ENCODE data around the gene UNCX.

GRCh38 chr7:1248143-1248915, 15.7 kb downstream of the UNCX start:
- TF ChIP-seq YY1 (IDR thresholded peaks at IDR 0.05; ENCODE audit: insufficient read depth, insufficient read length), result no peak
- TF ChIP-seq SUZ12 (IDR thresholded peaks at IDR 0.05; ENCODE audit: extremely low read depth, insufficient read depth, insufficient read length), result no peak
- TF ChIP-seq ZNF274 (IDR thresholded peaks at IDR 0.05; ENCODE audit: low read depth, low read length), result no peak

All from NT2/D1 (cell line).